ENCODE data around the gene KATNB1. TPM values are rescaled to one million over a fixed set of nuclear protein-coding genes. Genes with fewer than 3 reads are reported as not detected.

Gene KATNB1
- total RNA-seq, 2 experiments from 2014 or later, result 21.0 to 22.3 TPM

GRCh38 chr16:57725151-57725550 is 10.4 kb upstream of the KATNB1 start:
- ChIA-PET CTCF (no interaction called here), POLR2A (no interaction called here)
- Mint-ChIP-seq H3K27ac (no peak overlapping the region), H3K4me3 (no peak overlapping the region), H3K27me3 (no peaks in the 10 kb centered on the region), H3K9me3 (no peaks in the 10 kb centered on the region), H3K36me3 (ENCODE audit: low read depth) (no peaks in the 10 kb centered on the region), H3K4me1 (ENCODE audit: low read depth) (no peaks in the 10 kb centered on the region)
- TF ChIP-seq CTCF (IDR thresholded peaks at IDR 0.05), result no peak
- Histone ChIP-seq H3K27me3 (ENCODE audit: control insufficient read depth in 1 of 2, insufficient read depth in 2 of 2, low read length in 2 of 2) (no peaks in the 10 kb centered on the region), H3K27ac (ENCODE audit: low read depth in 1 of 2, low read length in 2 of 2) (no peak overlapping the region), H3K4me3 (ENCODE audit: low read length) (no peak overlapping the region), H3K9me3 (ENCODE audit: control insufficient read depth in 1 of 2, insufficient read depth in 1 of 2, low read length in 2 of 2) (peaks cover 0 to 4% of the 10 kb centered on the region in 2 experiments), H3K4me1 (ENCODE audit: insufficient read depth, low read length) (no peaks in the 10 kb centered on the region), H3K36me3 (ENCODE audit: insufficient read depth, low read length) (no peaks in the 10 kb centered on the region)
- intact Hi-C loops (cut with DNase I, micrococcal nuclease), result no loop called here
- ATAC-seq (ENCODE audit: poor library complexity), result no peak
- DNase-seq, result no peak

- H3K9me3 Mint-ChIP-seq, result no peaks in the 10 kb centered on the region
- no peaks in the 10 kb centered on the region for H3K27me3 Mint-ChIP-seq
- no peaks in the 10 kb centered on the region for H3K27me3 ChIP-seq (ENCODE audit: control insufficient read depth in 1 of 2, insufficient read depth in 2 of 2, low read length in 2 of 2)
- no peak overlapping the region for H3K27ac Mint-ChIP-seq
- no peak overlapping the region for H3K4me3 Mint-ChIP-seq
- no peak for ATAC-seq (ENCODE audit: poor library complexity)
- H3K4me1 Mint-ChIP-seq (ENCODE audit: low read depth), result no peaks in the 10 kb centered on the region
- peaks cover 0 to 4% of the 10 kb centered on the region in 2 experiments for H3K9me3 ChIP-seq (ENCODE audit: control insufficient read depth in 1 of 2, insufficient read depth in 1 of 2, low read length in 2 of 2)
- no peak for TF ChIP-seq CTCF (IDR thresholded peaks at IDR 0.05)
- no peak for DNase-seq
- H3K4me3 ChIP-seq (ENCODE audit: low read length), result no peak overlapping the region
- POLR2A ChIA-PET, result no interaction called here
- H3K36me3 Mint-ChIP-seq (ENCODE audit: low read depth), result no peaks in the 10 kb centered on the region
- H3K36me3 ChIP-seq (ENCODE audit: insufficient read depth, low read length), result no peaks in the 10 kb centered on the region
- intact Hi-C loops (cut with DNase I, micrococcal nuclease), result no loop called here
- no peaks in the 10 kb centered on the region for H3K4me1 ChIP-seq (ENCODE audit: insufficient read depth, low read length)
- CTCF ChIA-PET, result no interaction called here
- H3K27ac ChIP-seq (ENCODE audit: low read depth in 1 of 2, low read length in 2 of 2), result no peak overlapping the region
These were observed 10.0 kb upstream of the KATNB1 start for GRCh38 chr16:57725554-57725953.

GRCh38 chr16:57725976-57726375 is 9.6 kb upstream of the KATNB1 start:
- no peak for TF ChIP-seq CTCF (IDR thresholded peaks at IDR 0.05)
- POLR2A ChIA-PET, result no interaction called here

More at GRCh38 chr16:57725976-57726375, 9.6 kb upstream of the KATNB1 start:
- Mint-ChIP-seq H3K36me3 (ENCODE audit: low read depth) (no peaks in the 10 kb centered on the region), H3K27me3 (no peaks in the 10 kb centered on the region), H3K9me3 (no peaks in the 10 kb centered on the region), H3K4me1 (ENCODE audit: low read depth) (no peaks in the 10 kb centered on the region), H3K27ac (no peak overlapping the region), H3K4me3 (no peak overlapping the region)
- Histone ChIP-seq H3K36me3 (ENCODE audit: insufficient read depth, low read length) (no peaks in the 10 kb centered on the region), H3K9me3 (ENCODE audit: control insufficient read depth in 1 of 2, insufficient read depth in 1 of 2, low read length in 2 of 2) (peaks cover 0 to 4% of the 10 kb centered on the region in 2 experiments), H3K4me3 (ENCODE audit: low read length) (no peak overlapping the region), H3K4me1 (ENCODE audit: insufficient read depth, low read length) (no peaks in the 10 kb centered on the region), H3K27me3 (ENCODE audit: control insufficient read depth in 1 of 2, insufficient read depth in 2 of 2, low read length in 2 of 2) (no peaks in the 10 kb centered on the region), H3K27ac (ENCODE audit: low read depth in 1 of 2, low read length in 2 of 2) (no peak overlapping the region)
- intact Hi-C loops (cut with DNase I, micrococcal nuclease), result no loop called here
- DNase-seq (no peak), ATAC-seq (ENCODE audit: poor library complexity) (no peak)
- CTCF ChIA-PET, result no interaction called here

All from CD4-positive, alpha-beta T cell (primary cell).